ENCODE measurements around the gene GPI. TPM values are rescaled to one million over a fixed set of nuclear protein-coding genes. Genes with fewer than 3 reads are reported as not detected.
A peak's percentile ranks its signal among the peaks of the same experiment; 100 is the strongest.

The GPI gene
- total RNA-seq, 4 donors from 2014 or later: 118 to 446 (median 224) TPM

- peaks cover 9 to 14% of the 10 kb centered on the region in 2 donors for H3K4me1 ChIP-seq
- no peaks in the 10 kb centered on the region for H3K9me3 ChIP-seq
- no peaks in the 10 kb centered on the region for H3K27me3 ChIP-seq
- no peak for DNase-seq
- no peak overlapping the region for H3K4me3 ChIP-seq (replicated peaks in 1 of 3)
- peaks cover 0 to 25% of the 10 kb centered on the region in 2 donors for H3K36me3 ChIP-seq
- 62 to 74% methylated on average over 2 of the region's 2 CpGs for WGBS, 2 donors
- peak overlapping the region in 2 of 3 donors; percentile 3 to 14 for H3K27ac ChIP-seq
- TF ChIP-seq POLR2A (IDR thresholded peaks at IDR 0.05) (no peak), CTCF (IDR thresholded peaks at IDR 0.05) (no peak)
- intact Hi-C loops (cut with DNase I): no loop called here
Measured at GRCh38 chr19:34431681-34432402, 66.8 kb downstream of the GPI start.

- peaks cover 9% of the 10 kb centered on the region in 2 donors for H3K4me1 ChIP-seq
- TF ChIP-seq POLR2A (IDR thresholded peaks at IDR 0.05) (no peak), CTCF (IDR thresholded peaks at IDR 0.05) (no peak)
- 79 to 89% methylated on average over 5 of the region's 5 CpGs for WGBS, 2 donors
Measured at GRCh38 chr19:34432797-34433196, 67.8 kb downstream of the GPI start.

DNA sequence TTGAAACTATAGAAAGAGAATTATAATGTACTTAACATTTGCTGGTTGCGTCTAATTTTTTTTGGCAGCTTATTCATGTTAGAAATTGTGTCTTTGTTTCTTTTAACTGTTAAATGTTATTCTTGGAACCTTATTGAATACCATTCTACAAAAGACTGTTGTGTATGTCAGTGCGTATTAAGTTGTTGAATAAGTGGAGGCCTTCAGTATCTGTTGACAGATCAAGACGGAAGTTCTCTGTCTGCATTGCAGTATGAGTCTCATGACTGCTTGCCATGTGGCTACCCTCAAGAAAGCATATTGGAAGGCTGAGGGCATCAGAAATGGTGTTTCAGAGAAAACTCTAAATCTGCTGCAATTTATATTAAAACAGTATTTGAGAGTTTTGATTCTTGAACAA lies 71.7 kb downstream of the GPI start:
- no peaks in the 10 kb centered on the region for H3K4me1 ChIP-seq
- H3K4me3 ChIP-seq (replicated peaks in 1 of 3): no peak overlapping the region
- DNase-seq: no peak
- WGBS, 2 donors: 83 to 86% methylated on average over 3 of the region's 3 CpGs
- TF ChIP-seq POLR2A (IDR thresholded peaks at IDR 0.05) (no peak), CTCF (IDR thresholded peaks at IDR 0.05) (no peak)
- H3K27me3 ChIP-seq: no peaks in the 10 kb centered on the region
- H3K27ac ChIP-seq: no peak overlapping the region
- H3K36me3 ChIP-seq: peaks cover 7 to 53% of the 10 kb centered on the region in 2 donors
- no peaks in the 10 kb centered on the region for H3K9me3 ChIP-seq
- intact Hi-C loops (cut with DNase I): no loop called here

More at GRCh38 chr19:34432797-34433196, 67.8 kb downstream of the GPI start:
- Histone ChIP-seq H3K27me3 (no peaks in the 10 kb centered on the region), H3K9me3 (no peaks in the 10 kb centered on the region), H3K36me3 (peaks cover 0 to 35% of the 10 kb centered on the region in 2 donors), H3K4me3 (replicated peaks in 1 of 3) (no peak overlapping the region), H3K27ac (peak overlapping the region in 1 of 3 donors; percentile 14)
- DNase-seq: no peak
- intact Hi-C loops (cut with DNase I): no loop called here

GRCh38 chr19:34448191-34448590 lies 83.2 kb downstream of the GPI start:
- H3K27ac ChIP-seq: no peak overlapping the region
- no peaks in the 10 kb centered on the region for H3K4me1 ChIP-seq
- TF ChIP-seq CTCF (IDR thresholded peaks at IDR 0.05) (no peak), POLR2A (IDR thresholded peaks at IDR 0.05) (no peak)
- peaks cover 70 to 71% of the 10 kb centered on the region in 2 donors for H3K36me3 ChIP-seq
- H3K27me3 ChIP-seq: no peaks in the 10 kb centered on the region
- no peak overlapping the region for H3K4me3 ChIP-seq (replicated peaks in 1 of 3)
- intact Hi-C loops (cut with DNase I): no loop called here
- 98 to 100% methylated on average over 3 of the region's 3 CpGs for WGBS, 2 donors
- no peak for DNase-seq
- H3K9me3 ChIP-seq: no peaks in the 10 kb centered on the region

Other genes with a start within 250 kb of the GPI start
- 100 to 1,000 TPM; 137 to 253 (median 168) TPM for gene LSM14A, start 192.7 kb upstream of the GPI start, total RNA-seq
- gene GARRE1, start 110.6 kb upstream of the GPI start, total RNA-seq: 10 to 100 TPM; 24.7 to 43.5 (median 30.9) TPM
- gene PDCD2L, start 39.2 kb downstream of the GPI start, total RNA-seq: 10 to 100 TPM in 3 of 4 donors, 1 to 10 TPM in 1; 7.9 to 15.9 (median 11.8) TPM
- 100 to 1,000 TPM in 2 of 4 donors, 10 to 100 TPM in 2; 70.3 to 108 (median 97.7) TPM for gene UBA2, start 63.2 kb downstream of the GPI start, total RNA-seq
- gene WTIP, start 116.6 kb downstream of the GPI start, total RNA-seq: 10 to 100 TPM; 14.1 to 22.1 (median 16.7) TPM